ENCODE results near the gene GORASP2. TPM values are rescaled to one million over a fixed set of nuclear protein-coding genes. Genes with fewer than 3 reads are reported as not detected.

GORASP2 gene
- polyA plus RNA-seq, 1 of the 3 experiments (the other 2 are of a cell fraction): 127 TPM

DNA sequence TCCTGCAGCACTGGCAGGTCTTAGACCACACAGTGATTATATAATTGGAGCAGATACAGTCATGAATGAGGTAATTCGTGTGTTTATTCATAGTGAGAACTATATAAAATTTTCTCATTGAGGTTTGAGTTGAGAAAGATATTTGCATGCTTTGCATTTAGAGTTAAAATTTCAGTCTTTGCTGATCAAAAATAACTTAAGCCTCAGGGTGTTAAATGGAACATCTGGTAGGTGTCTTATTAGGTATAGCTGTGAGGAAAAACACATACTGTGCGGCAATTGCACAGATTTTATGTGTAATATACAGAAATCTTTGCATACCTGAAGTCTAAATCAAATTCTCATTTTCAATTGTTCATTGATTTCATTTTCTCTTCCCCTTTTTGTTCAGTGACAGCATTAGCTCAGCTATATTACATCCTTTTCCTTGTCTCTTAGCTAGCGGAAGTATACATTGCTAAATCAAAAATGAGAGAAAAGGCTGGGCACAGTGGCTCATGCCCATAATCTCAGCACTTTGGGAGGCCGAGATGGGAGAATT is 21.2 kb downstream of the GORASP2 start:
- H3F3A ChIP-seq (replicated peaks; ENCODE audit: insufficient read depth): no peaks in the 10 kb centered on the region
- H3K4me3 ChIP-seq (ENCODE audit: low read depth in 2 of 2, low read length in 1 of 2): no peak overlapping the region
- no peaks in the 10 kb centered on the region for H3K9me2 ChIP-seq
- no peak overlapping the region for H3K9ac ChIP-seq
- TF ChIP-seq, protein P1, sequence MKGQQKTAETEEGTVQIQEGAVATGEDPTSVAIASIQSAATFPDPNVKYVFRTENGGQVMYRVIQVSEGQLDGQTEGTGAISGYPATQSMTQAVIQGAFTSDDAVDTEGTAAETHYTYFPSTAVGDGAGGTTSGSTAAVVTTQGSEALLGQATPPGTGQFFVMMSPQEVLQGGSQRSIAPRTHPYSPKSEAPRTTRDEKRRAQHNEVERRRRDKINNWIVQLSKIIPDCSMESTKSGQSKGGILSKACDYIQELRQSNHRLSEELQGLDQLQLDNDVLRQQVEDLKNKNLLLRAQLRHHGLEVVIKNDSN (IDR thresholded peaks at IDR 0.05; ENCODE audit: borderline replicate concordance, low read depth): no peak
- no peak for TF ChIP-seq SMC3 (IDR thresholded peaks at IDR 0.05; ENCODE audit: low read depth, low read length)
- TF ChIP-seq, protein P2, sequence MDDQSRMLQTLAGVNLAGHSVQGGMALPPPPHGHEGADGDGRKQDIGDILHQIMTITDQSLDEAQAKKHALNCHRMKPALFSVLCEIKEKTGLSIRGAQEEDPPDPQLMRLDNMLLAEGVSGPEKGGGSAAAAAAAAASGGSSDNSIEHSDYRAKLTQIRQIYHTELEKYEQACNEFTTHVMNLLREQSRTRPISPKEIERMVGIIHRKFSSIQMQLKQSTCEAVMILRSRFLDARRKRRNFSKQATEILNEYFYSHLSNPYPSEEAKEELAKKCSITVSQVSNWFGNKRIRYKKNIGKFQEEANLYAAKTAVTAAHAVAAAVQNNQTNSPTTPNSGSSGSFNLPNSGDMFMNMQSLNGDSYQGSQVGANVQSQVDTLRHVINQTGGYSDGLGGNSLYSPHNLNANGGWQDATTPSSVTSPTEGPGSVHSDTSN (IDR thresholded peaks at IDR 0.05): no peak
- TF ChIP-seq, protein P3, sequence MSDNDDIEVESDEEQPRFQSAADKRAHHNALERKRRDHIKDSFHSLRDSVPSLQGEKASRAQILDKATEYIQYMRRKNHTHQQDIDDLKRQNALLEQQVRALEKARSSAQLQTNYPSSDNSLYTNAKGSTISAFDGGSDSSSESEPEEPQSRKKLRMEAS (IDR thresholded peaks at IDR 0.05; ENCODE audit: low read depth): no peak
- no peak for TF ChIP-seq YY1 (IDR thresholded peaks at IDR 0.05; ENCODE audit: low read depth)
- TF ChIP-seq RAD21 (IDR thresholded peaks at IDR 0.05; ENCODE audit: low read length): no peak
- no peak for TF ChIP-seq JUND (IDR thresholded peaks at IDR 0.05)
- TF ChIP-seq FOSL2 (IDR thresholded peaks at IDR 0.05; ENCODE audit: borderline replicate concordance, low read depth): no peak
- no peak for TF ChIP-seq NFIC (IDR thresholded peaks at IDR 0.05; ENCODE audit: borderline replicate concordance)
- no peak for TF ChIP-seq FOXJ3 (CRISPR knock-in tag; IDR thresholded peaks at IDR 0.05)
- no peak for TF ChIP-seq RFX5 (IDR thresholded peaks at IDR 0.05; ENCODE audit: low read length)
- TF ChIP-seq TCF12 (IDR thresholded peaks at IDR 0.05): no peak
- TF ChIP-seq, protein P4, sequence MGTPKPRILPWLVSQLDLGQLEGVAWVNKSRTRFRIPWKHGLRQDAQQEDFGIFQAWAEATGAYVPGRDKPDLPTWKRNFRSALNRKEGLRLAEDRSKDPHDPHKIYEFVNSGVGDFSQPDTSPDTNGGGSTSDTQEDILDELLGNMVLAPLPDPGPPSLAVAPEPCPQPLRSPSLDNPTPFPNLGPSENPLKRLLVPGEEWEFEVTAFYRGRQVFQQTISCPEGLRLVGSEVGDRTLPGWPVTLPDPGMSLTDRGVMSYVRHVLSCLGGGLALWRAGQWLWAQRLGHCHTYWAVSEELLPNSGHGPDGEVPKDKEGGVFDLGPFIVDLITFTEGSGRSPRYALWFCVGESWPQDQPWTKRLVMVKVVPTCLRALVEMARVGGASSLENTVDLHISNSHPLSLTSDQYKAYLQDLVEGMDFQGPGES (IDR thresholded peaks at IDR 0.05; ENCODE audit: low read depth, low read length): no peak
- H2AFZ ChIP-seq (ENCODE audit: low read depth): no peak overlapping the region
- H4K20me1 ChIP-seq (ENCODE audit: insufficient read depth): peaks cover 39% of the 10 kb centered on the region
- no peak overlapping the region for H3K27ac ChIP-seq (ENCODE audit: low read depth in 2 of 2, low read length in 1 of 2)
- no peak overlapping the region for H3K4me2 ChIP-seq
- ChIA-PET POLR2A (no interaction called here), CTCF (interaction anchor here (0.8 to 2.3 kb wide), 3 partner anchors 10 to 24 kb away, joined by 3 to 10 read pairs (median 3); partner anchors contain the start of gene GORASP2)
- 86% methylated on average over 4 of the region's 4 CpGs for WGBS (ENCODE audit: low lambda C conversion rate)
- no peak for DNase-seq
- H3K36me3 ChIP-seq (replicated peaks in 1 of 2; ENCODE audit: control insufficient read depth in 1 of 2, insufficient read depth in 2 of 2, low read length in 1 of 2): peaks cover 64 to 71% of the 10 kb centered on the region in 2 experiments
- no peaks in the 10 kb centered on the region for H3K9me3 ChIP-seq
- H3K79me2 ChIP-seq (ENCODE audit: insufficient read depth): peaks cover 47% of the 10 kb centered on the region
- H3K4me1 ChIP-seq (ENCODE audit: control insufficient read depth in 1 of 2, insufficient read depth in 2 of 2, low read depth in 1 of 2, low read length in 1 of 2): no peaks in the 10 kb centered on the region
- no peaks in the 10 kb centered on the region for H3K27me3 ChIP-seq (ENCODE audit: insufficient read depth)

DNA sequence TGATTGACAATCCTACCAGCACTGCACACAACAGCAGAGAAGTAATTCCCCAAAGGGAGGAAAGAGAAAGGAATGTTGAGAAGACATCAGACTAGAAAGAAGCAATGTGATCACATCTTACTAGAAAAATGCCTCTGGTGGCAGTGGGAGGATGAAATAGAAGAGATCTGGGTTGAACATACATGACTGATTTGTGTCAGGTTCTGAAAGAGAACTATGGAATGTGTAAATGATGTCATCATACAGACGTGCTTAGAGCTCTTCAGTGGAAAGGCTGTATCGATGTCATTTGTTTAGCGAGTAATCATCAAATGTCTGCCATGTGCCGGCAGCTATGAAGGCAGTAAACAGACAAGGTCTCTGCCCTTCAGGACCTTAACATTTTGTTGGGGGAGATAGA is 24.9 kb downstream of the GORASP2 start:
- no peak overlapping the region for H3K27ac ChIP-seq (ENCODE audit: low read depth in 2 of 2, low read length in 1 of 2)
- peaks cover 84 to 93% of the 10 kb centered on the region in 2 experiments for H3K36me3 ChIP-seq (replicated peaks in 1 of 2; ENCODE audit: control insufficient read depth in 1 of 2, insufficient read depth in 2 of 2, low read length in 1 of 2)
- no peak overlapping the region for H3K4me2 ChIP-seq
- ChIA-PET CTCF (interaction anchor here (1.2 to 2.2 kb wide), 2 partner anchors 10 to 13 kb away, joined by 4 to 6 read pairs; no protein-coding TSS in a partner anchor), POLR2A (no interaction called here)
- H3K4me1 ChIP-seq (ENCODE audit: control insufficient read depth in 1 of 2, insufficient read depth in 2 of 2, low read depth in 1 of 2, low read length in 1 of 2): no peaks in the 10 kb centered on the region
- 93% methylated on average over 4 of the region's 4 CpGs for WGBS (ENCODE audit: low lambda C conversion rate)
- no peaks in the 10 kb centered on the region for H3F3A ChIP-seq (replicated peaks; ENCODE audit: insufficient read depth)
- peaks cover 14% of the 10 kb centered on the region for H3K79me2 ChIP-seq (ENCODE audit: insufficient read depth)
- no peaks in the 10 kb centered on the region for H3K9me3 ChIP-seq
- no peaks in the 10 kb centered on the region for H3K9me2 ChIP-seq
- H3K27me3 ChIP-seq (ENCODE audit: insufficient read depth): no peaks in the 10 kb centered on the region
- no peak overlapping the region for H3K4me3 ChIP-seq (ENCODE audit: low read depth in 2 of 2, low read length in 1 of 2)
- no peak for TF ChIP-seq GATA2 (CRISPR knock-in tag; IDR thresholded peaks at IDR 0.05)
- no peak for TF ChIP-seq EP300 (IDR thresholded peaks at IDR 0.05; ENCODE audit: borderline replicate concordance in 1 of 2, low read depth in 1 of 2, low read length in 1 of 2)
- TF ChIP-seq, protein P5, sequence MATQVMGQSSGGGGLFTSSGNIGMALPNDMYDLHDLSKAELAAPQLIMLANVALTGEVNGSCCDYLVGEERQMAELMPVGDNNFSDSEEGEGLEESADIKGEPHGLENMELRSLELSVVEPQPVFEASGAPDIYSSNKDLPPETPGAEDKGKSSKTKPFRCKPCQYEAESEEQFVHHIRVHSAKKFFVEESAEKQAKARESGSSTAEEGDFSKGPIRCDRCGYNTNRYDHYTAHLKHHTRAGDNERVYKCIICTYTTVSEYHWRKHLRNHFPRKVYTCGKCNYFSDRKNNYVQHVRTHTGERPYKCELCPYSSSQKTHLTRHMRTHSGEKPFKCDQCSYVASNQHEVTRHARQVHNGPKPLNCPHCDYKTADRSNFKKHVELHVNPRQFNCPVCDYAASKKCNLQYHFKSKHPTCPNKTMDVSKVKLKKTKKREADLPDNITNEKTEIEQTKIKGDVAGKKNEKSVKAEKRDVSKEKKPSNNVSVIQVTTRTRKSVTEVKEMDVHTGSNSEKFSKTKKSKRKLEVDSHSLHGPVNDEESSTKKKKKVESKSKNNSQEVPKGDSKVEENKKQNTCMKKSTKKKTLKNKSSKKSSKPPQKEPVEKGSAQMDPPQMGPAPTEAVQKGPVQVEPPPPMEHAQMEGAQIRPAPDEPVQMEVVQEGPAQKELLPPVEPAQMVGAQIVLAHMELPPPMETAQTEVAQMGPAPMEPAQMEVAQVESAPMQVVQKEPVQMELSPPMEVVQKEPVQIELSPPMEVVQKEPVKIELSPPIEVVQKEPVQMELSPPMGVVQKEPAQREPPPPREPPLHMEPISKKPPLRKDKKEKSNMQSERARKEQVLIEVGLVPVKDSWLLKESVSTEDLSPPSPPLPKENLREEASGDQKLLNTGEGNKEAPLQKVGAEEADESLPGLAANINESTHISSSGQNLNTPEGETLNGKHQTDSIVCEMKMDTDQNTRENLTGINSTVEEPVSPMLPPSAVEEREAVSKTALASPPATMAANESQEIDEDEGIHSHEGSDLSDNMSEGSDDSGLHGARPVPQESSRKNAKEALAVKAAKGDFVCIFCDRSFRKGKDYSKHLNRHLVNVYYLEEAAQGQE (IDR thresholded peaks at IDR 0.05; ENCODE audit: low read depth, low read length): no peak
- peaks cover 5% of the 10 kb centered on the region; the same call in 1 of the 2 replicates for H4K20me1 ChIP-seq (ENCODE audit: insufficient read depth)
- no peak for DNase-seq
- H2AFZ ChIP-seq (ENCODE audit: low read depth): no peak overlapping the region
- H3K9ac ChIP-seq: no peak overlapping the region
